ENCODE results near the gene PSEN1. TPM values are rescaled to one million over a fixed set of nuclear protein-coding genes. Genes with fewer than 3 reads are reported as not detected.
A peak's percentile ranks its signal among the peaks of the same experiment; 100 is the strongest.
"Not testable (repeated sequence)": the region's sequence is repeated elsewhere in the genome, so short reads cannot be mapped to it uniquely, and the experiment has no call there.

Gene PSEN1
- total RNA-seq, 1 experiment from 2014 or later, result 55.1 TPM

DNA sequence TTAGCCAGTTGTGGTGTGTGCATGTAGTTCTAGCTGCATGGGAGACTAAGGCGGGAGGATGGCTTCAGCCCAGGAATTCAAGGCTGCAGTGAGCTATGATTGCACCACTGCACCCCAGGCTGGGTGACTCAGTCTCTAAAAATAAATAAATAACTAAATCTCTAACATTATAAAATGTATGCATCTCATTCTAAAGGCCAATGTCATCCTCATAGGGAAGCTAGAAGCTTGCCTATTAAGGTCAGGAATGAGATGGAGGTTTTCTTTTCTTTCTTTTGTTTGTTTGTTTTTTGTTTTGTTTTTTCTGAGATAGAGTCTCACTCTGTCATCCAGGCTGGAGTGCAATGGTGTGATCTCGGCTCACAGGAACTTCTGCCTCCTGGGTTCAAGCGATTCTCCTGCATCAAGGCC lies 52.2 kb downstream of the PSEN1 start:
- Mint-ChIP-seq H3K4me3 (ENCODE audit: unreplicated experiment) (no peak overlapping the region), H3K27ac (ENCODE audit: low read depth, unreplicated experiment) (no peak overlapping the region), H3K9me3 (ENCODE audit: unreplicated experiment) (no peaks in the 10 kb centered on the region), H3K27me3 (ENCODE audit: insufficient read depth, unreplicated experiment) (no peaks in the 10 kb centered on the region), H3K4me1 (ENCODE audit: insufficient read depth, unreplicated experiment) (peaks cover 9% of the 10 kb centered on the region), H3K36me3 (ENCODE audit: insufficient read depth, unreplicated experiment) (peaks cover 62% of the 10 kb centered on the region)
- TF ChIP-seq, protein P1, sequence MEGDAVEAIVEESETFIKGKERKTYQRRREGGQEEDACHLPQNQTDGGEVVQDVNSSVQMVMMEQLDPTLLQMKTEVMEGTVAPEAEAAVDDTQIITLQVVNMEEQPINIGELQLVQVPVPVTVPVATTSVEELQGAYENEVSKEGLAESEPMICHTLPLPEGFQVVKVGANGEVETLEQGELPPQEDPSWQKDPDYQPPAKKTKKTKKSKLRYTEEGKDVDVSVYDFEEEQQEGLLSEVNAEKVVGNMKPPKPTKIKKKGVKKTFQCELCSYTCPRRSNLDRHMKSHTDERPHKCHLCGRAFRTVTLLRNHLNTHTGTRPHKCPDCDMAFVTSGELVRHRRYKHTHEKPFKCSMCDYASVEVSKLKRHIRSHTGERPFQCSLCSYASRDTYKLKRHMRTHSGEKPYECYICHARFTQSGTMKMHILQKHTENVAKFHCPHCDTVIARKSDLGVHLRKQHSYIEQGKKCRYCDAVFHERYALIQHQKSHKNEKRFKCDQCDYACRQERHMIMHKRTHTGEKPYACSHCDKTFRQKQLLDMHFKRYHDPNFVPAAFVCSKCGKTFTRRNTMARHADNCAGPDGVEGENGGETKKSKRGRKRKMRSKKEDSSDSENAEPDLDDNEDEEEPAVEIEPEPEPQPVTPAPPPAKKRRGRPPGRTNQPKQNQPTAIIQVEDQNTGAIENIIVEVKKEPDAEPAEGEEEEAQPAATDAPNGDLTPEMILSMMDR (IDR thresholded peaks at IDR 0.05; ENCODE audit: unreplicated experiment), result no peak
- intact Hi-C loops (cut with micrococcal nuclease), result no loop called here
- BruUV-seq (replicated peaks), result no TSS peak
- POLR2A ChIA-PET, result interaction anchor here (0.7 to 1.1 kb wide), 3 partner anchors 16 to 275 kb away, joined by 3 read pairs; no protein-coding TSS in a partner anchor
- peak; percentile 76 for DNase-seq (ENCODE audit: unreplicated experiment)
- CTCF ChIA-PET, result interaction anchor here (0.6 kb wide), 1 partner anchor 50 kb away, joined by 3 read pairs; no protein-coding TSS in a partner anchor

DNA sequence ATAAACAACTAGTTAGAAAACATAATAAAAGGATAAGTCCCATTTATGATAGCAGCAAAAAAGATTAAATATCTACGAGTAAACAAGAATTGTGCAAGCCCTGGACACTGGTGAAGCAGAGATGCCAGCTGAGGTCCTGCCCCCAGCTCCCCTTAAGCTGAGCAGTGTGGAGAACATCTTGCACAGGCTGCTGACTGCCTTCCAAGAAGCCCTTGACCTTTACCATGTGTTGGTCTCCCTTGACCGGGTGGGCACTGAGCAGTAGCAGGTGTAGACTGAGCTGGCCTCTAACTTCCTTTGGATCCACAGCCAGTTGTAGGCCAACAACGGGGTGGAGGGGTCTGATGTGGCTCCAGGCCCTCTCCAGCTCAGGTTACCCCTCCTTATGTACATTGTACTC lies 53.3 kb downstream of the PSEN1 start:
- BruUV-seq (replicated peaks), result no TSS peak
- H3K36me3 Mint-ChIP-seq (ENCODE audit: insufficient read depth, unreplicated experiment), result peaks cover 73% of the 10 kb centered on the region

DNA sequence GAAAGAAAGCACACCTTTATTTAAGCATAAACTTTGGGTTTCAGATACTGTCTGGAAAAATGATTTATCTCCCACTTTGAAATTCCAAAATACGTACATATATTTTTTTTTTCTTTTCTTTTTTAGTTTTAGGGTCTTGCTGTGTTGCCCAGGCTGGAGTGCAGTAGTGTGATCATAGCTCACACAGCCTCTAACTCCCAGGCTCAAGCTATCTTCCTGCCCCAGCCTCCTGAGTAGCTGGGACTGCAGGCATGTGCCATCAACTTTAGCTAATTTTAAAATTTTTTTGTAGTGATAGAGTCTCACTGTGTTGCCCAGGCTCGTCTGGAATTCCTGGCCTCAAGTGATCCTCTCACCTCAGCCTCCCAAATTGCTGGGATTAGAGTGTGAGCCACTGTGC lies 55.1 kb downstream of the PSEN1 start:
- no peaks in the 10 kb centered on the region for H3K27me3 Mint-ChIP-seq (ENCODE audit: insufficient read depth, unreplicated experiment)
- H3K4me1 Mint-ChIP-seq (ENCODE audit: insufficient read depth, unreplicated experiment), result peaks cover 9% of the 10 kb centered on the region
- TF ChIP-seq, protein P1 (IDR thresholded peaks at IDR 0.05; ENCODE audit: unreplicated experiment), result no peak
- H3K4me3 Mint-ChIP-seq (ENCODE audit: unreplicated experiment), result no peak overlapping the region
- CTCF ChIA-PET, result interaction anchor here (0.7 to 1.0 kb wide), 5 partner anchors 14 to 48 kb away, joined by 3 to 5 read pairs (median 4); no protein-coding TSS in a partner anchor
- no peaks in the 10 kb centered on the region for H3K9me3 Mint-ChIP-seq (ENCODE audit: unreplicated experiment)
- peaks cover 79% of the 10 kb centered on the region for H3K36me3 Mint-ChIP-seq (ENCODE audit: insufficient read depth, unreplicated experiment)
- POLR2A ChIA-PET, result interaction anchor here (0.7 to 0.8 kb wide), 2 partner anchors 29 to 51 kb away, joined by 4 to 5 read pairs; no protein-coding TSS in a partner anchor
- no peak for DNase-seq (ENCODE audit: unreplicated experiment)
- H3K27ac Mint-ChIP-seq (ENCODE audit: low read depth, unreplicated experiment), result no peak overlapping the region
- intact Hi-C loops (cut with micrococcal nuclease), result no loop called here
- no TSS peak for BruUV-seq (replicated peaks)

More for the DNA sequence above, 53.3 kb downstream of the PSEN1 start:
- H3K9me3 Mint-ChIP-seq (ENCODE audit: unreplicated experiment), result no peaks in the 10 kb centered on the region
- no peak overlapping the region for H3K27ac Mint-ChIP-seq (ENCODE audit: low read depth, unreplicated experiment)
- intact Hi-C loops (cut with micrococcal nuclease), result no loop called here
- no peaks in the 10 kb centered on the region for H3K27me3 Mint-ChIP-seq (ENCODE audit: insufficient read depth, unreplicated experiment)
- H3K4me3 Mint-ChIP-seq (ENCODE audit: unreplicated experiment), result no peak overlapping the region
- peaks cover 9% of the 10 kb centered on the region for H3K4me1 Mint-ChIP-seq (ENCODE audit: insufficient read depth, unreplicated experiment)
- POLR2A ChIA-PET, result interaction anchor here (0.6 kb wide), 1 partner anchor 53 kb away, joined by 3 read pairs; the partner anchor contains the start of gene PSEN1
- CTCF ChIA-PET, result interaction anchor here (0.6 to 1.1 kb wide), 3 partner anchors 17 to 93 kb away, joined by 3 to 4 read pairs (median 3); no protein-coding TSS in a partner anchor
- no peak for DNase-seq (ENCODE audit: unreplicated experiment)
- TF ChIP-seq, protein P1 (IDR thresholded peaks at IDR 0.05; ENCODE audit: unreplicated experiment), result no peak

DNA sequence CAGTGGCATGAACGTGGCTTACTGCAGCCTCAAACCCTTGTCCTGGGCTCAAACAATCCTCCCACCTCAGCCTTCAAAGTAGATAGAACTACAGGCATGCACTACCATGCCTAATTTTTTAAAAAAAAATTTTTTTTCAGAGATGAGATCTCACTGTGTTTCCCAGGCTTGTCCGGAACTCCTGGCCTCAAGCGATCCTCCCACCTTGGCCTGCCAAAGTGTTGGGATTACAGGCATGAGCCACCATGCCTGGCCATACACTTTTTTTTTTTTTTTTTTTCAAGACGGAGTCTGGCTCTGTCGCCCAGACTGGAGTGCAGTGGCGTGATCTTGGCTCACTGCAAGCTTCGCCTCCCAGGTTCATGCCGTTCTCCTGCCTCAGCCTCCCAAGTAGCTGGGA lies 58.0 kb downstream of the PSEN1 start:
- H3K27me3 Mint-ChIP-seq (ENCODE audit: insufficient read depth, unreplicated experiment); intact Hi-C loops (cut with micrococcal nuclease); H3K4me1 Mint-ChIP-seq (ENCODE audit: insufficient read depth, unreplicated experiment); H3K9me3 Mint-ChIP-seq (ENCODE audit: unreplicated experiment); DNase-seq (ENCODE audit: unreplicated experiment); POLR2A ChIA-PET; BruUV-seq (replicated peaks); CTCF ChIA-PET; H3K4me3 Mint-ChIP-seq (ENCODE audit: unreplicated experiment); H3K27ac Mint-ChIP-seq (ENCODE audit: low read depth, unreplicated experiment): not testable (repeated sequence)
- H3K36me3 Mint-ChIP-seq (ENCODE audit: insufficient read depth, unreplicated experiment), result peaks cover 83% of the 10 kb centered on the region
